ENCODE results near the gene MKS1. TPM values are rescaled to one million over a fixed set of nuclear protein-coding genes. Genes with fewer than 3 reads are reported as not detected.

MKS1 gene
- total RNA-seq, 1 experiment from 2014 or later, result 12.1 TPM

GRCh38 chr17:58224315-58224714, 5.3 kb upstream of the MKS1 start:
- CTCF ChIA-PET, result no interaction called here
- POLR2A ChIA-PET, result interaction anchor here (0.7 kb wide), 1 partner anchor 109 kb away, joined by 3 read pairs; no protein-coding TSS in a partner anchor
- in situ Hi-C loops (cut with HindIII; ENCODE audit: low pct_unique_long_range_greater_than_20kb, low sequenced_read_pairs), result no loop called here
- DNase-seq (ENCODE audit: low read depth, low spot score), result no peak
- intact Hi-C loops (cut with micrococcal nuclease; ENCODE audit: unreplicated experiment), result no loop called here
- no peak for TF ChIP-seq SIN3A (IDR thresholded peaks at IDR 0.05; ENCODE audit: borderline replicate concordance, insufficient read depth, low read depth, low read length)
- no peak for TF ChIP-seq TCF7L2 (IDR thresholded peaks at IDR 0.05; ENCODE audit: low read depth, low read length)
- TF ChIP-seq POLR2AphosphoS5 (IDR thresholded peaks at IDR 0.05; ENCODE audit: low read depth, low read length), result no peak
- no peak for TF ChIP-seq CTCF (IDR thresholded peaks at IDR 0.05)
- no peak for TF ChIP-seq REST (IDR thresholded peaks at IDR 0.05; ENCODE audit: insufficient read depth in 1 of 2, low read depth in 2 of 2, low read length in 1 of 2)
- no TSS peak for BruUV-seq (replicated peaks)
- Histone ChIP-seq H3K36me3 (ENCODE audit: control insufficient read depth, insufficient read depth, low read length) (no peaks in the 10 kb centered on the region), H3K27ac (ENCODE audit: low read length) (no peak overlapping the region), H3K9me3 (ENCODE audit: control insufficient read depth, insufficient read depth, low read depth, low read length) (no peaks in the 10 kb centered on the region), H3K27me3 (ENCODE audit: control insufficient read depth, insufficient read depth, low read length) (no peaks in the 10 kb centered on the region), H3K4me3 (ENCODE audit: low read depth in 2 of 2, low read length in 2 of 2) (no peak overlapping the region), H3K4me1 (ENCODE audit: control insufficient read depth, insufficient read depth, low read length) (no peaks in the 10 kb centered on the region; the same call in 1 of the 2 replicates)
- ATAC-seq, result no peak

GRCh38 chr17:58219789-58220183, 731 bp upstream of the MKS1 start:
- peak overlapping the region; percentile 82 to 92 for H3K4me3 ChIP-seq (ENCODE audit: low read depth in 2 of 2, low read length in 2 of 2)
- no peak for ATAC-seq
- H3K27ac ChIP-seq (ENCODE audit: low read length), result peak overlapping the region; percentile 87
- TF ChIP-seq CTCF (IDR thresholded peaks at IDR 0.05) (no peak), POLR2AphosphoS5 (IDR thresholded peaks at IDR 0.05; ENCODE audit: low read depth, low read length) (no peak), REST (IDR thresholded peaks at IDR 0.05; ENCODE audit: insufficient read depth in 1 of 2, low read depth in 2 of 2, low read length in 1 of 2) (no peak), TCF7L2 (IDR thresholded peaks at IDR 0.05; ENCODE audit: low read depth, low read length) (no peak), SIN3A (IDR thresholded peaks at IDR 0.05; ENCODE audit: borderline replicate concordance, insufficient read depth, low read depth, low read length) (no peak)
- ChIA-PET CTCF (no interaction called here), POLR2A (no interaction called here)
- in situ Hi-C loops (cut with HindIII; ENCODE audit: low pct_unique_long_range_greater_than_20kb, low sequenced_read_pairs), result no loop called here
- H3K9me3 ChIP-seq (ENCODE audit: control insufficient read depth, insufficient read depth, low read depth, low read length), result no peaks in the 10 kb centered on the region
- BruUV-seq (replicated peaks), result no TSS peak
- H3K36me3 ChIP-seq (ENCODE audit: control insufficient read depth, insufficient read depth, low read length), result peaks cover 3% of the 10 kb centered on the region; the same call in 1 of the 2 replicates
- H3K4me1 ChIP-seq (ENCODE audit: control insufficient read depth, insufficient read depth, low read length), result no peaks in the 10 kb centered on the region; the same call in 1 of the 2 replicates
- no peak for DNase-seq (ENCODE audit: low read depth, low spot score)
- H3K27me3 ChIP-seq (ENCODE audit: control insufficient read depth, insufficient read depth, low read length), result no peaks in the 10 kb centered on the region
- intact Hi-C loops (cut with micrococcal nuclease; ENCODE audit: unreplicated experiment), result no loop called here
